K562 (cell line): ENCODE measurements around the gene PRPF18.

Experiments
- CBX3 ChIP-seq, 2 experiments: IDR thresholded peaks; 1 replicate in 1 of 2; 2 replicates in 1 of 2; pipeline ENCODE4 v1.6.1; 2012; ENCODE audit warnings: inconsistent platforms in 2 of 2, low read length in 2 of 2, borderline replicate concordance in 1 of 2, control low read depth in 1 of 2
- CTCF ChIP-seq, 3 experiments: IDR thresholded peaks in 2 of 3; conservative IDR thresholded peaks in 1 of 3; 2 replicates each; pipeline ENCODE4 v1.5.1; 2011 to 2012; ENCODE audit warnings: low read length in 3 of 3, mild to moderate bottlenecking in 3 of 3, control low read depth in 2 of 3, improper control_type of control experiment in 1 of 3, inconsistent platforms in 1 of 3, low read depth in 1 of 3, mixed read lengths in 1 of 3, moderate library complexity in 1 of 3; ENCODE audit not compliant: insufficient read depth in 2 of 3
- ELF2 ChIP-seq: fragments of 250-450 bp; sonication (Bioruptor Pico); IDR thresholded peaks from 2 replicates; pipeline ENCODE4 v1.5.0; 2021; ENCODE audit warnings: mild to moderate bottlenecking
- SETDB1 ChIP-seq: IDR thresholded peaks from one replicate; pipeline ENCODE4 v1.6.1; 2012; ENCODE audit warnings: low read length, control low read depth, inconsistent platforms
- TOE1 ChIP-seq, 2 experiments: fragments of 450-650 bp in 1 of 2; sonication (generic) in 1 of 2; formaldehyde crosslinking in 1 of 2; IDR thresholded peaks; 2 replicates each; pipeline versions ENCODE4 v1.7.1 to v1.8.0; 2016 to 2022; ENCODE audit warnings: borderline replicate concordance in 2 of 2, mild to moderate bottlenecking in 2 of 2, antibody characterized with exemption in 1 of 2, inconsistent platforms in 1 of 2, low read depth in 1 of 2, missing genetic modification reagents in 1 of 2, moderate library complexity in 1 of 2
- ZC3H8 ChIP-seq: fragments of 450-650 bp; IDR thresholded peaks from 2 replicates; pipeline ENCODE4 v1.6.1; 2017
- ZNF785 ChIP-seq: fragments of 250-450 bp; sonication (Bioruptor Pico); IDR thresholded peaks from 2 replicates; pipeline ENCODE4 v1.4.0; 2020; ENCODE audit warnings: mild to moderate bottlenecking
- ZZZ3 ChIP-seq: fragments of 450-650 bp; IDR thresholded peaks from 2 replicates; pipeline ENCODE4 v1.6.1; 2016; ENCODE audit warnings: antibody characterized with exemption, mild to moderate bottlenecking, moderate library complexity

DNA sequence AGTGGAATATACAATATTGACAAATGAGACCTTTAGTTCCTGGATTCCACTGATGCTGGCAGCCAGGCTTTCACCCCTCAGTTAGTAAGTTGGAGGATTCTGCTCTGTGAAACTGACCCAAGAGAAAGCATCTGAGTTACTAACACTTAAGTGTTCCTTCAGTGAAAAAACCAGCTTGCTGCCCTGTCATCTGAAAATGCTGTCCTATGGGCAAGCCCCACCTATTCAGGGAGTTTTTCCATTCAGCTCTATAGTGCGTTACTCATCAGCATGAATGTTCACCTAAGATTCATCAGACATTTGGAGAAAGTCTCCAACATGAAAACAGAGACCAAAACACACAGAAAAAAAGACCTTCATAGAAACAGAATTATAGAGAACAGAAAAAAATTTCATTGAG lies 37.9 kb downstream of the PRPF18 start:
- TF ChIP-seq ZNF785, result no peak
- TF ChIP-seq CTCF (IDR thresholded peaks at IDR 0.05 in 2 of 3, conservative IDR thresholded peaks at IDR 0.05 in 1 of 3; ENCODE audit: insufficient read depth in 2 of 3, low read depth in 1 of 3, low read length in 3 of 3), result no peak
- TF ChIP-seq ZC3H8, result no peak
- no peak for TF ChIP-seq TOE1 (IDR thresholded peaks at IDR 0.05; ENCODE audit: borderline replicate concordance)
- TF ChIP-seq TOE1 (CRISPR knock-in tag; IDR thresholded peaks at IDR 0.05; ENCODE audit: borderline replicate concordance, low read depth), result no peak
- TF ChIP-seq SETDB1, result no peak
- TF ChIP-seq CBX3 (IDR thresholded peaks at IDR 0.05; ENCODE audit: borderline replicate concordance in 1 of 2, low read length in 2 of 2), result no peak
- TF ChIP-seq ZZZ3, result no peak
- TF ChIP-seq ELF2 (CRISPR knock-in tag), result no peak
